Measurements from ENCODE around the gene MINDY4. TPM values are rescaled to one million over a fixed set of nuclear protein-coding genes. Genes with fewer than 3 reads are reported as not detected.

MINDY4 gene
- total and polyA plus RNA-seq, 4 donors: 0.93 to 6.1 (median 1.9) TPM

DNA sequence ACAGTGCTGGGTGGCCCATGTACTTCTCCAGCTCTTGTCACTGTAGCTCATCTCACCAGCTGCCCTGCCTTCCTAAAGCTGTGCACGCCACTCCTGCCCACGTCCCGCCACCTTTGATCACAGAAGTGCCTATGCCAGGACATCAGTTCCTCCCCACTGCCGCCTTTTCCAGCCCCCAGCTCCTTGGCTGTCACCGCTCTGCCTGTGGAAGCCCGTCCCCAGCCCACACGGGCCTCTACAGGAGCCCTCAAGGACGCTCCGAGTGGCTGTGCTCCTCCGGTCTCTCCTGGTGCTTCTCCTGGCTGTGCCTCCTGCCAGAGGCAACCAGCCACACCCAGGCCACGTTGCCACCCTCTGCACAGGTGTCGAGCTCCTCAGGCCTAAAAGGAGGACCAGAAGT is 38.6 kb upstream of the MINDY4 start (continued):
- TF ChIP-seq HNF4A (conservative IDR thresholded peaks at IDR 0.05) (no peak), RAD21 (IDR thresholded peaks at IDR 0.05) (no peak), FOXA1 (IDR thresholded peaks at IDR 0.05) (no peak), MAX (IDR thresholded peaks at IDR 0.05) (no peak)

- DNase-seq (ENCODE audit: low spot score): no peak
- H3K9me3 ChIP-seq (ENCODE audit: control insufficient read depth in 4 of 4, low read length in 3 of 4): no peaks in the 10 kb centered on the region
- TF ChIP-seq HNF4G (IDR thresholded peaks at IDR 0.05) (no peak), CTCF (IDR thresholded peaks at IDR 0.05; ENCODE audit: low read depth, low read length, missing input control) (no peak), FOXA2 (IDR thresholded peaks at IDR 0.05) (no peak), RAD21 (IDR thresholded peaks at IDR 0.05) (no peak), RXRA (IDR thresholded peaks at IDR 0.05) (no peak), ZBTB33 (IDR thresholded peaks at IDR 0.05) (no peak), NR2F2 (IDR thresholded peaks at IDR 0.05) (no peak), TAF1 (conservative IDR thresholded peaks at IDR 0.05) (no peak)
- TF ChIP-seq, protein P1, sequence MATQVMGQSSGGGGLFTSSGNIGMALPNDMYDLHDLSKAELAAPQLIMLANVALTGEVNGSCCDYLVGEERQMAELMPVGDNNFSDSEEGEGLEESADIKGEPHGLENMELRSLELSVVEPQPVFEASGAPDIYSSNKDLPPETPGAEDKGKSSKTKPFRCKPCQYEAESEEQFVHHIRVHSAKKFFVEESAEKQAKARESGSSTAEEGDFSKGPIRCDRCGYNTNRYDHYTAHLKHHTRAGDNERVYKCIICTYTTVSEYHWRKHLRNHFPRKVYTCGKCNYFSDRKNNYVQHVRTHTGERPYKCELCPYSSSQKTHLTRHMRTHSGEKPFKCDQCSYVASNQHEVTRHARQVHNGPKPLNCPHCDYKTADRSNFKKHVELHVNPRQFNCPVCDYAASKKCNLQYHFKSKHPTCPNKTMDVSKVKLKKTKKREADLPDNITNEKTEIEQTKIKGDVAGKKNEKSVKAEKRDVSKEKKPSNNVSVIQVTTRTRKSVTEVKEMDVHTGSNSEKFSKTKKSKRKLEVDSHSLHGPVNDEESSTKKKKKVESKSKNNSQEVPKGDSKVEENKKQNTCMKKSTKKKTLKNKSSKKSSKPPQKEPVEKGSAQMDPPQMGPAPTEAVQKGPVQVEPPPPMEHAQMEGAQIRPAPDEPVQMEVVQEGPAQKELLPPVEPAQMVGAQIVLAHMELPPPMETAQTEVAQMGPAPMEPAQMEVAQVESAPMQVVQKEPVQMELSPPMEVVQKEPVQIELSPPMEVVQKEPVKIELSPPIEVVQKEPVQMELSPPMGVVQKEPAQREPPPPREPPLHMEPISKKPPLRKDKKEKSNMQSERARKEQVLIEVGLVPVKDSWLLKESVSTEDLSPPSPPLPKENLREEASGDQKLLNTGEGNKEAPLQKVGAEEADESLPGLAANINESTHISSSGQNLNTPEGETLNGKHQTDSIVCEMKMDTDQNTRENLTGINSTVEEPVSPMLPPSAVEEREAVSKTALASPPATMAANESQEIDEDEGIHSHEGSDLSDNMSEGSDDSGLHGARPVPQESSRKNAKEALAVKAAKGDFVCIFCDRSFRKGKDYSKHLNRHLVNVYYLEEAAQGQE (IDR thresholded peaks at IDR 0.05): no peak
- H3K9ac ChIP-seq (ENCODE audit: low read depth in 1 of 2, low read length in 2 of 2): no peak overlapping the region
- WGBS: 94% methylated on average over 6 of the region's 6 CpGs
- H3K36me3 ChIP-seq (ENCODE audit: control insufficient read depth in 4 of 4, insufficient read depth in 3 of 4, low read depth in 1 of 4, low read length in 3 of 4): no peaks in the 10 kb centered on the region
- H3K27ac ChIP-seq (ENCODE audit: low read depth in 1 of 2, low read length in 2 of 2): no peak overlapping the region
- no peaks in the 10 kb centered on the region for H3K4me1 ChIP-seq (ENCODE audit: control insufficient read depth in 4 of 4, insufficient read depth in 4 of 4, low read length in 3 of 4)
- H3K4me3 ChIP-seq (ENCODE audit: low read depth in 1 of 3, low read length in 3 of 3): no peak overlapping the region
- H3K27me3 ChIP-seq (ENCODE audit: control insufficient read depth in 4 of 4, insufficient read depth in 4 of 4, low read length in 3 of 4): no peaks in the 10 kb centered on the region
Measured at GRCh38 chr7:30733216-30733615, 38.0 kb upstream of the MINDY4 start.

GRCh38 chr7:30733691-30734090 is 37.5 kb upstream of the MINDY4 start:
- WGBS: 96% methylated on average over 11 of the region's 11 CpGs
- Histone ChIP-seq H3K9me3 (ENCODE audit: control insufficient read depth in 4 of 4, low read length in 3 of 4) (no peaks in the 10 kb centered on the region), H3K4me1 (ENCODE audit: control insufficient read depth in 4 of 4, insufficient read depth in 4 of 4, low read length in 3 of 4) (no peaks in the 10 kb centered on the region), H3K4me3 (ENCODE audit: low read depth in 1 of 3, low read length in 3 of 3) (no peak overlapping the region), H3K27me3 (ENCODE audit: control insufficient read depth in 4 of 4, insufficient read depth in 4 of 4, low read length in 3 of 4) (no peaks in the 10 kb centered on the region), H3K9ac (ENCODE audit: low read depth in 1 of 2, low read length in 2 of 2) (no peak overlapping the region), H3K36me3 (ENCODE audit: control insufficient read depth in 4 of 4, insufficient read depth in 3 of 4, low read depth in 1 of 4, low read length in 3 of 4) (no peaks in the 10 kb centered on the region), H3K27ac (ENCODE audit: low read depth in 1 of 2, low read length in 2 of 2) (no peak overlapping the region)
- DNase-seq (ENCODE audit: low spot score): no peak
- TF ChIP-seq EGR1 (IDR thresholded peaks at IDR 0.05; ENCODE audit: low read depth in 2 of 2): no peak
- TF ChIP-seq JUND (IDR thresholded peaks at IDR 0.05): no peak
- no peak for TF ChIP-seq FOXA1 (IDR thresholded peaks at IDR 0.05)
- no peak for TF ChIP-seq TAF1 (conservative IDR thresholded peaks at IDR 0.05)
- TF ChIP-seq, protein P1 (IDR thresholded peaks at IDR 0.05): no peak
- no peak for TF ChIP-seq HNF4A (conservative IDR thresholded peaks at IDR 0.05)
- no peak for TF ChIP-seq YY1 (IDR thresholded peaks at IDR 0.05)
- no peak for TF ChIP-seq RXRA (IDR thresholded peaks at IDR 0.05)
- TF ChIP-seq SP1 (IDR thresholded peaks at IDR 0.05): no peak
- TF ChIP-seq CTCF (IDR thresholded peaks at IDR 0.05; ENCODE audit: low read depth, low read length, missing input control): no peak
- no peak for TF ChIP-seq MAX (IDR thresholded peaks at IDR 0.05)
- no peak for TF ChIP-seq GABPA (IDR thresholded peaks at IDR 0.05 in 1 of 2, conservative IDR thresholded peaks at IDR 0.05 in 1 of 2)
